ENCODE measurements around the gene CELSR3. TPM values are rescaled to one million over a fixed set of nuclear protein-coding genes. Genes with fewer than 3 reads are reported as not detected.
A peak's percentile ranks its signal among the peaks of the same experiment; 100 is the strongest.

Gene CELSR3
- total RNA-seq, 1 donor from 2014 or later, result 16.0 TPM

GRCh38 chr3:48694610-48695392 is 32.1 kb upstream of the CELSR3 start:
- DNase-seq (ENCODE audit: low spot score), result no peak
- Mint-ChIP-seq H3K4me3 (ENCODE audit: low read depth) (no peak overlapping the region), H3K27me3 (ENCODE audit: low read depth) (no peaks in the 10 kb centered on the region), H3K27ac (no peak overlapping the region), H3K4me1 (ENCODE audit: low read depth) (peaks cover 4% of the 10 kb centered on the region), H3K36me3 (ENCODE audit: low read depth) (peaks cover 58% of the 10 kb centered on the region), H3K9me3 (no peaks in the 10 kb centered on the region)
- intact Hi-C loops (cut with micrococcal nuclease), result no loop called here

DNA sequence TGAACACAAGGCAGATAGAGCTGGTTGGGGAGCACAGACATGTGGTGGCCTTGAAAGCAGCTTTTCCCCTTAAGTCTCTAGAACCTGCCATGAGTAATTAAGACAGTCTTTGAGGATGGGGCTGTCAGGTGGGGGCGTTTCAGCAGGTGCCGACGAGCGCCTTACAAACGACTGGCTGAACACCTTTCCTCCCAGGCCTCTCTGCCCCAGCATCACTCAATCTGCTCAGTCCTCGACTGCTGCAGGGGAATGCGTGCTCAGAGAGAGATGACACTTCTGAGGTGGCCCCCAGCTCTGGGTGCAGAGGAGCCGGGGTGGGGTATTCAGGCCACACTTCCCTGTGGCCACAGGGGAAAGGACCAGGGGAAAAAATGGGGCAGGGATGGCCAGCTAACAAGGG is 31.1 kb upstream of the CELSR3 start:
- intact Hi-C loops (cut with micrococcal nuclease), result no loop called here
- H3K27me3 Mint-ChIP-seq (ENCODE audit: low read depth), result no peaks in the 10 kb centered on the region
- H3K4me3 Mint-ChIP-seq (ENCODE audit: low read depth), result no peak overlapping the region
- H3K36me3 Mint-ChIP-seq (ENCODE audit: low read depth), result peaks cover 53% of the 10 kb centered on the region
- no peak for DNase-seq (ENCODE audit: low spot score)
- H3K27ac Mint-ChIP-seq, result no peak overlapping the region
- peaks cover 4% of the 10 kb centered on the region for H3K4me1 Mint-ChIP-seq (ENCODE audit: low read depth)
- no peaks in the 10 kb centered on the region for H3K9me3 Mint-ChIP-seq

DNA sequence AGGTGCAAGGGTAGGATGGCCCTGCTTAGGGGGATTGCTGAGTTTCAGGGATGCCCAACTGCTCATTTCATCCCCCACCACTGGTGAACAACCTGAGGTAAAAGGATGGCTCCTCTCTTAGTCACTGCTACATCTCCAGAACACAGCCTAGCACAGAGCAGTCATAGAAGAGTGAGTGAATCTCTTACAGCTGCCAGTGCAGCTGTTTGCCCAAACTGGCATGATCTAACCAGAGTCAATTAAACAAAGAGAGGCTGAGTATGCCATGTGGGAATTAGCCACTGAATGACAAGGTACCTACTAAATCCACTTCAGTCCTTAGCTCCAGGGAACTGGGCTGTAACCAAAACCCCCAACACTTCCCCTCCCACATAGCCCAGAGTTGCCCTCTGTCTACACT is 29.9 kb upstream of the CELSR3 start:
- no peaks in the 10 kb centered on the region for H3K9me3 Mint-ChIP-seq
- H3K4me3 Mint-ChIP-seq (ENCODE audit: low read depth), result no peak overlapping the region
- no peaks in the 10 kb centered on the region for H3K27me3 Mint-ChIP-seq (ENCODE audit: low read depth)
- H3K27ac Mint-ChIP-seq, result no peak overlapping the region
- intact Hi-C loops (cut with micrococcal nuclease), result no loop called here
- no peak for DNase-seq (ENCODE audit: low spot score)
- H3K36me3 Mint-ChIP-seq (ENCODE audit: low read depth), result peaks cover 62% of the 10 kb centered on the region
- H3K4me1 Mint-ChIP-seq (ENCODE audit: low read depth), result peaks cover 4% of the 10 kb centered on the region

DNA sequence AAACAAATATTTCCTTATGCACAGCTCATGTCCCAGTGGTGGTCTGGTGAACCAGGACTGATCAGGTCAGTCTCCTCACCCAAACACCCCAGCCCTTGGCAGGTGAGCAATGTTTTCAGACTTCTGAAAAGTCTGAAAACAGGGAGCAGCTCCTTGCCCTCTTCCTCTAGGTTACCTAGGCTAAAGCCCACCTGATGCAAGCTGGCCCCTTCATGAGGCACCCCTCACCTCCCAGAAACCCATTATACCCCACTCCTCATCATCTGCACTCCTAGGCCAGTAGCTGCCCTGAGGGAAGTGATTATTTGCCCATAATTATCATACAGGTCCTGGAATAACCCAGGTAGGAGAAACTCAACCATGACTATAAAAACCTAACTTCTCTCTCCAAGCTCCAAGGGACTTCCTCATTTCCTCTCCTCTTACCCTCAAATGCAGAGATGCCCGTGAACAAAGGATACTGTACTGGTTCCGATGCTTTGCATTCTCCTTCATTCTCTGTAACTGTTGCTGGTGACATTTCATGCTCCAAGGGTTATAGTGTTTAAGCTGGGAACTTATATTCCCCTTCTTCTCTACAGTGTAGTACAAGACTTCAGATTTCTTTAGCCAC is 28.3 kb upstream of the CELSR3 start:
- no peak for DNase-seq (ENCODE audit: low spot score)
- Mint-ChIP-seq H3K36me3 (ENCODE audit: low read depth) (peaks cover 57% of the 10 kb centered on the region), H3K27ac (no peak overlapping the region), H3K27me3 (ENCODE audit: low read depth) (no peaks in the 10 kb centered on the region), H3K4me1 (ENCODE audit: low read depth) (peaks cover 4% of the 10 kb centered on the region), H3K4me3 (ENCODE audit: low read depth) (no peak overlapping the region), H3K9me3 (no peaks in the 10 kb centered on the region)
- intact Hi-C loops (cut with micrococcal nuclease), result no loop called here

GRCh38 chr3:48689384-48689783 is 26.7 kb upstream of the CELSR3 start:
- DNase-seq (ENCODE audit: low spot score), result no peak
- Mint-ChIP-seq H3K4me1 (ENCODE audit: low read depth) (peaks cover 10% of the 10 kb centered on the region), H3K9me3 (no peaks in the 10 kb centered on the region), H3K27me3 (ENCODE audit: low read depth) (no peaks in the 10 kb centered on the region), H3K27ac (no peak overlapping the region), H3K4me3 (ENCODE audit: low read depth) (no peak overlapping the region), H3K36me3 (ENCODE audit: low read depth) (peaks cover 46% of the 10 kb centered on the region)
- intact Hi-C loops (cut with micrococcal nuclease), result no loop called here

DNA sequence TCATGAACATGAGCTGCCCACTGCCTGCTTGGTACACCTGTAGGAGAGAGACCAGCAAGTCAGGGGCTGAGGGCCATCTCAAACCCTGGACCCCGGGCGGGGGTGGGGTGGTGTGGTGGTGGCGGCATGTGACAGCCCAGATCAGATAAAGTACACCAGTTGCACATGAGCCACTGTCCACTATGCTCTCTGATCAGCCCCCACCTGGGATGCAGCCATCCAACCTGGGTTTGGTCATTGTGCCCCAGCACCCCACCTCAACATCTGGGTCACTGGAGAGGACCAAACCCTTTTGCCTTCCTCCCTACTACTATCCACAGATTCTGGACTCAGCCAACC is 26.0 kb upstream of the CELSR3 start:
- no peak overlapping the region for H3K27ac Mint-ChIP-seq
- intact Hi-C loops (cut with micrococcal nuclease), result no loop called here
- H3K9me3 Mint-ChIP-seq, result no peaks in the 10 kb centered on the region
- H3K27me3 Mint-ChIP-seq (ENCODE audit: low read depth), result no peaks in the 10 kb centered on the region
- H3K36me3 Mint-ChIP-seq (ENCODE audit: low read depth), result peaks cover 43% of the 10 kb centered on the region
- no peak for DNase-seq (ENCODE audit: low spot score)
- peaks cover 14% of the 10 kb centered on the region for H3K4me1 Mint-ChIP-seq (ENCODE audit: low read depth)
- H3K4me3 Mint-ChIP-seq (ENCODE audit: low read depth), result no peak overlapping the region

- Mint-ChIP-seq H3K27ac (no peak overlapping the region), H3K4me1 (ENCODE audit: low read depth) (peaks cover 15% of the 10 kb centered on the region), H3K27me3 (ENCODE audit: low read depth) (no peaks in the 10 kb centered on the region), H3K36me3 (ENCODE audit: low read depth) (peaks cover 39% of the 10 kb centered on the region), H3K4me3 (ENCODE audit: low read depth) (no peak overlapping the region), H3K9me3 (no peaks in the 10 kb centered on the region)
- intact Hi-C loops (cut with micrococcal nuclease), result no loop called here
- DNase-seq (ENCODE audit: low spot score), result no peak
Observed at GRCh38 chr3:48688032-48688736, 25.5 kb upstream of the CELSR3 start.

DNA sequence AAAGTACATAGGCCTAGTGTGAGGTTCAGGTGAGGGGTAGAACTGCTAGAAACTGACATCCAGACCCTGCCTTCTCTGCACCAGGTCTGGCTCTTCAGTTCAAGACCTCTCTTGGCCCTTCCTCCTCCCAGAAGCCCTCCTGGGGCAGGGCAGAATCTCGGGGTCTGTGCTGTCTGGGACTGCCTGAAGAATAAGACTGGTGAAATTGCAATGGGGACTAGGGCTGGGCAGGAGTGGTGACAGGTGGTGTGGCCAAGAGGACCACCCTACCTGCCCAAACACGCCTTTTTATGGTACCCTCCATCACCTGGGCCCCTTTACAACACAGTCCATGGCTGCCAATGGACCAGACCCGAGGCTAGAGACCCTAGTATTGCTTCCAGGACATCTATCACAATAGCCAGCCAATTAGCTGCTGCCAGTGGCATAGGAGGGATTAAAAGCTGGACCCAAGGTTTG is 24.6 kb upstream of the CELSR3 start:
- no peaks in the 10 kb centered on the region for H3K27me3 Mint-ChIP-seq (ENCODE audit: low read depth)
- H3K4me3 Mint-ChIP-seq (ENCODE audit: low read depth), result no peak overlapping the region
- peaks cover 37% of the 10 kb centered on the region for H3K36me3 Mint-ChIP-seq (ENCODE audit: low read depth)
- intact Hi-C loops (cut with micrococcal nuclease), result no loop called here
- H3K27ac Mint-ChIP-seq, result no peak overlapping the region
- peaks cover 15% of the 10 kb centered on the region for H3K4me1 Mint-ChIP-seq (ENCODE audit: low read depth)
- no peak for DNase-seq (ENCODE audit: low spot score)
- H3K9me3 Mint-ChIP-seq, result no peaks in the 10 kb centered on the region

DNA sequence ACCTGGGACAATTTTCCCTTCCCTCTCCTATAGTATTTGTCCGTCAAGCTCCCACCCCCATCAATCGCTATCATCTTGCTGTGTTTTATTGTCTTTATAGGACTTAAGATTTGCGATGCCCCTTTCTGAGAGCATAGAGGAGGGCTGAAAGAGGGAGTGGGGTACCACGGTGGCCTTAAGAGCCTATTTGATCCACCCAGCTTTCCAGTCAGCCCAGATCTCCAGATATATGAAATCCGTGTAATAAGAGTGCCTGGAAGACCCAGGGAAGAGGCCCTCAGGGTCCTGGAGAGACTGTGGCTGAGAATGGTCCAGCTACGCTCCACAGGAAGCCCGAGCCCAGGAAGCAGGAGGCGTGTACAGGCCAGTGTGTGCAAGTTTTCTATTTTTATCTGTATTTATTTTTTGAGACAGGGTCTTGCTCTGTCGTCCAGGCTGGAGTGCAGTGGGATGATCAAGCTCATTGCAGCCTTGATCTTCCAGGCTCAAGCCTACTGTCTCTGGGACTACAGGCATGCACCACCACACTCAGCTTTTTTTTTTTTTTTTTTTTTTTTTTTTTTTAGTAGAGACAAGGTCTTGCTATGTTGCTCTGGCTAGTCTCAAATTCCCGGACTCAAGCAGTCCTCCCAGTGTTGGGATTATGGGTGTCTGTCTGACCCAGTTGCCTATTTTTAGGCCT is 24.0 kb upstream of the CELSR3 start:
- Mint-ChIP-seq H3K4me1 (ENCODE audit: low read depth) (peaks cover 15% of the 10 kb centered on the region), H3K27ac (peak overlapping the region; percentile 64), H3K9me3 (no peaks in the 10 kb centered on the region), H3K36me3 (ENCODE audit: low read depth) (peaks cover 39% of the 10 kb centered on the region), H3K4me3 (ENCODE audit: low read depth) (peak overlapping the region; percentile 95), H3K27me3 (ENCODE audit: low read depth) (no peaks in the 10 kb centered on the region)
- no peak for DNase-seq (ENCODE audit: low spot score)
- intact Hi-C loops (cut with micrococcal nuclease), result no loop called here

DNA sequence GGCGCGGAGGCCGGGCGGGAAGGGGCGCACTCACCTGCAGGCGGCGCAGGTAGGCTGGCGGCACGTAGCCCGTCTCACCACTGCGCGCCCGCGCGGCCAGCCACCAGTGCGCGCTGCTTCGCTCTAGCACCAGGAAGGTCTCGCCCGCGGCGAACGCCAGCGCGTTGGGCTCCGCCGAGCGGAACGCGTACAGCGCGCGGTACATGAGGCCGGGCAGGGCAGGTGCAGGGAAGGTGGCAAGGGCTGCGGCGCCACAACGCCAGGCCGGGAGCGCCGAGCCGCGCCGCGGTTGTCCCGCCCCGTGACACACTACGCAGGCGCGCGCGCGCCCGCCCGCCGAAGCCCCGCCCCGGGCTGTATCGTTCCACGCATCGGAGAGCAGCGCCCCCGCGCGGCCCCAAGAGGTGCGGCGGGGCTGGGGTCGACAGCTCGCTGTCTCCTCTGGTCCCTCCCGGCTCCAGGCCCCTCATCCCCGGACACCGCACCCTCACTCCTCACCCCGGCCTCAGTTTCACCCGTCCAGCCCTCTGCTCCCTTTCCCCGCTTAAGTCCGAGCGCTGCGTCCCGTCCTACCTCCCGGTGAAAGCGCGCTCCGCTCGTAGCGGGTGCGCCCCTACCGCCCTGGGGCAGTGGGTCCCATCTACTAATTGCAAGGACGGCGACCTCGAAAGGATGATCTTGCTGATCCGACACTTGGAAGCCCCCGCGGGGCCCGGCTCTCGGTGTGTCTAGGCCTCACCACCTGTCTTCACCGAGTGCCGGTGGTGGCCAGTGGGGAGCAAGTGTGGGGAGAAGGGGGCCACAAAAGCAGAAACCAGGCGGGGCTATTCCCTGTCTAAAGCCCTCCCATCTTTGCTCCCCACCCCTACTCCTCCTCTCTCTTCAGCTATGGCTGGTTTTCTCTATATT is 23.2 kb upstream of the CELSR3 start, which contains the start of gene NCKIPSD:
Gene NCKIPSD (minus strand): TSS at position 313 of the 909 bp plus-strand sequence. CDS start 108 bp downstream, at position 205.
- Mint-ChIP-seq H3K36me3 (ENCODE audit: low read depth) (peaks cover 40% of the 10 kb centered on the region), H3K27ac (peak within 1 kb of the TSS; percentile 89), H3K4me1 (ENCODE audit: low read depth) (peaks cover 15% of the 10 kb centered on the region), H3K9me3 (no peaks in the 10 kb centered on the region), H3K27me3 (ENCODE audit: low read depth) (no peaks in the 10 kb centered on the region), H3K4me3 (ENCODE audit: low read depth) (peak within 1 kb of the TSS; percentile 95)
- intact Hi-C loops (cut with micrococcal nuclease), result loop anchor here (2.0 kb wide), 2 partner anchors 21 to 31 kb away; partner anchors contain the start of gene IP6K2
- DNase-seq (ENCODE audit: low spot score), result peak; percentile 84

GRCh38 chr3:48685293-48685602 is 22.6 kb upstream of the CELSR3 start:
- no peak for DNase-seq (ENCODE audit: low spot score)
- Mint-ChIP-seq H3K9me3 (no peaks in the 10 kb centered on the region), H3K4me3 (ENCODE audit: low read depth) (peak overlapping the region; percentile 95), H3K27ac (peak overlapping the region; percentile 71), H3K36me3 (ENCODE audit: low read depth) (peaks cover 45% of the 10 kb centered on the region), H3K27me3 (ENCODE audit: low read depth) (no peaks in the 10 kb centered on the region), H3K4me1 (ENCODE audit: low read depth) (peaks cover 17% of the 10 kb centered on the region)
- intact Hi-C loops (cut with micrococcal nuclease), result loop anchor here (2.0 kb wide), 2 partner anchors 20 to 32 kb away; partner anchors contain the start of gene IP6K2
